Choroid plexus epithelial cell (primary cell): ENCODE results near the gene RNF19B.

ENCODE experiments used
- DNase-seq: peaks from one replicate; pipeline ENCODE4 v3.0.0-alpha.2; 2010; ENCODE audit warnings: low read depth
- H3K4me3 ChIP-seq: 2 replicates; pipeline ENCODE4 v1.5.1; 2011; ENCODE audit warnings: low read depth, mild to moderate bottlenecking, control low read depth, low read length, moderate library complexity
- TF ChIP-seq, protein P1 (sequence below): conservative IDR thresholded peaks from 2 replicates; pipeline ENCODE4 v1.5.1; 2011; ENCODE audit warnings: low read depth, mild to moderate bottlenecking, control low read depth, inconsistent platforms, low read length, moderate library complexity

The RNF19B gene

DNA sequence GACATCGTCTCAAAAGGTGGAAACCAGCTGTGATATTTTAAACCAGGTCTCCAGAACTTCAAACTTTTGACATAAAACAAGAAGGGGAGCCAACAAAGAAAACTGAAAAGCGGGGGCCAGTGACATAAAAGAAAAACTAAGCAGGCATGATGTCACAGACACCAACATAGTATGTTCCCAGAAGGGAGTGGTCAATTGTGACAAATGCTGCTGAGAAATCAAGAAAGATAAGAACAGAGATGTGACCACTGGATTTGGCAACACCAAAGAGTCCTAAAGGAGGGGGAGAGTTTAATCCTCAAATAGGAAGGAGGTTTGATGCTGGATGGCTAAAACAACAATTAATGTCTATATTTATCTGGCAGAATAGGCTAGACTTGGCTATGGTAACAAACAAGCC is 2.3 kb upstream of the RNF19B start:
- TF ChIP-seq, protein P1, sequence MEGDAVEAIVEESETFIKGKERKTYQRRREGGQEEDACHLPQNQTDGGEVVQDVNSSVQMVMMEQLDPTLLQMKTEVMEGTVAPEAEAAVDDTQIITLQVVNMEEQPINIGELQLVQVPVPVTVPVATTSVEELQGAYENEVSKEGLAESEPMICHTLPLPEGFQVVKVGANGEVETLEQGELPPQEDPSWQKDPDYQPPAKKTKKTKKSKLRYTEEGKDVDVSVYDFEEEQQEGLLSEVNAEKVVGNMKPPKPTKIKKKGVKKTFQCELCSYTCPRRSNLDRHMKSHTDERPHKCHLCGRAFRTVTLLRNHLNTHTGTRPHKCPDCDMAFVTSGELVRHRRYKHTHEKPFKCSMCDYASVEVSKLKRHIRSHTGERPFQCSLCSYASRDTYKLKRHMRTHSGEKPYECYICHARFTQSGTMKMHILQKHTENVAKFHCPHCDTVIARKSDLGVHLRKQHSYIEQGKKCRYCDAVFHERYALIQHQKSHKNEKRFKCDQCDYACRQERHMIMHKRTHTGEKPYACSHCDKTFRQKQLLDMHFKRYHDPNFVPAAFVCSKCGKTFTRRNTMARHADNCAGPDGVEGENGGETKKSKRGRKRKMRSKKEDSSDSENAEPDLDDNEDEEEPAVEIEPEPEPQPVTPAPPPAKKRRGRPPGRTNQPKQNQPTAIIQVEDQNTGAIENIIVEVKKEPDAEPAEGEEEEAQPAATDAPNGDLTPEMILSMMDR: no peak
- DNase-seq: no peak

DNA sequence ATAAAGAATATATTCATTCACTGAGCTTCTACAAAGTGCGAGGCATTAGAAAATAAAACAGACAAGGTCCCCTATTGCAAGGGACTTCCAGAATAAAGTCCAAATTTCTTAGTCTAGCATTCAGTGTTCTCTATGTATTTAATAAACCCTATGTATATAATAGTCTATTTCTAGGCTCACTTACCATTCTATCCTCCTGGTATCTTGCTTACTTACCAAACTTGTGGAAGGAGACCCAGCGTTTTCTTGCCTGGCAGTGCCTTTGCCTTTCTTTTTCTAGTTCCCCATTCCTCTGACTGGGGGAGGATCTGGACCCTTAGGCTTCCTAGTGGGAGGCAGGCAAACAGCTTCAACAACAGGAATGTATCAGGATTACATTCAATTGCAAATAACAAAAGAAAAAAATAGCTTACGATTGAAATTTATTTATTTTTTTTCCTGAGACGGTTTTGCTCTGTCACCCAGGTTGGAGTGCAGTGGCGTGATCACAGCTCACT is 690 bp upstream of the RNF19B start:
- peak overlapping the region; percentile 90 for H3K4me3 ChIP-seq
- DNase-seq: no peak
- TF ChIP-seq, protein P1: no peak

More for the DNA sequence above, 2.3 kb upstream of the RNF19B start:
- H3K4me3 ChIP-seq: no peak overlapping the region

DNA sequence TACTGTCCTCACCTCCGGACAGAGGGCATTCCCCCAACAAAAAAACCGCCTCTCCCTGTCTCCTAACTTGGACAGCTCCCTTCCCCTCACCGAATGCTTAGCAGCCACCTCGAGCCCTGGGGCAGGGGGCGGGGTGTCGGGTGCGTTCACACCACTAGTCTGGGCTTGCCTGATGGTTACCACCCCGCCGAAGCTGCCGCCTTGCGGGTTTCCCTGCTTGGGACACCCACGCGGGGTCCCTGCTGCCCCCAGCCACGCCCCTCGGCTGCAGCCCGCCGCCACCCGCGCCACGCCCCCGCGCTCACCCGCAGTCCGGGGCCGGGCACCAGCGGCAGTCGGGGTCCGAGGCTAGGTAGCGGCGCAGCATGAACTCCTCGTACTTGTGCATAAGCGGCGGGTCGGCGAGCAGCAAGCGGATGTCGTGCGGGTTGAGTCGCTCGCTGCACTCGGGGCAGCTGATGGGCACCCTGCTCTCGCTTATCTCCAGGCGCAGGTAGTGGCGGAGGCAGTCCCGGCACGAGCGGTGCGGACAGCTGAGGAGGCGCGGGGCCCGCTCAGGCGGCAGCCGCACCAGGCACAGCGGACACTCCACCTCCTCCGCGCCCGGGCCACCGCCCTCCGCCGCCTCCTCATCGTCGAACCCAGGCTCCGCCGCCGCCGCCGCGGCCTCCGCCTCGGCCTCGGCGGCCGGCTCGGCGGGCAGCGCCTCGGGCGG is 706 bp downstream of the RNF19B start:
- TF ChIP-seq, protein P1: no peak
- peak; percentile 47 for DNase-seq
- peak overlapping the region; percentile 90 for H3K4me3 ChIP-seq

DNA sequence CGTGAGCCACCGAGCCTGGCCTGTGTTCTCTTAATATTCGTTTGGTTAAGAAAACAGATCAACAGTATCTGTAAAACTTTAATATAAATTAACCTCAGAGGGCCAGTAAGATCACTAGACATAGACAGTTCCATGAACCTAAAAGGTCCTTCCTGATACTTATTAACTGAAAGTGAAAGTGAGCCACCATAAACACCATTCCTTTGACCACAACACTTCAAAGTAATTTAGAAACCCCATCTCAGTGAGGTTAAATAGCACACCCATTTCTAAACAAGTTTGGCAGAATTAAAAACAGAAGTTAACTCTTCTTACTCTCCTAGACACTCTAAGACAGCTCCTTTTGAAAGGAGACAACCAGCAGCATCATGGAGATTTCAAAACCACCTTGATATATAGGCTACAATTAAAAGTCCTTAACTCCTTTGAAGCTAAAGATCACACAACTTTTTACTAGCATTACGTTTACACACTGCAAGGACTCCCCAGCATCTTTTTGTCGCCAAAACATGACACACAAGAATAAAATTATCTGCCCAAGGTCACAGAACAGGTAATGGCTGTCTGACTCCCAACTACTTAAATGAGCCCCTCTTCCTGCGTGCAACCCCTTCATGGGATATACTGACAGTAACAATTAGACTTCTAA is 2.2 kb downstream of the RNF19B start:
- TF ChIP-seq, protein P1: no peak
- DNase-seq: peak; percentile 45
- peak overlapping the region; percentile 90 for H3K4me3 ChIP-seq

DNA sequence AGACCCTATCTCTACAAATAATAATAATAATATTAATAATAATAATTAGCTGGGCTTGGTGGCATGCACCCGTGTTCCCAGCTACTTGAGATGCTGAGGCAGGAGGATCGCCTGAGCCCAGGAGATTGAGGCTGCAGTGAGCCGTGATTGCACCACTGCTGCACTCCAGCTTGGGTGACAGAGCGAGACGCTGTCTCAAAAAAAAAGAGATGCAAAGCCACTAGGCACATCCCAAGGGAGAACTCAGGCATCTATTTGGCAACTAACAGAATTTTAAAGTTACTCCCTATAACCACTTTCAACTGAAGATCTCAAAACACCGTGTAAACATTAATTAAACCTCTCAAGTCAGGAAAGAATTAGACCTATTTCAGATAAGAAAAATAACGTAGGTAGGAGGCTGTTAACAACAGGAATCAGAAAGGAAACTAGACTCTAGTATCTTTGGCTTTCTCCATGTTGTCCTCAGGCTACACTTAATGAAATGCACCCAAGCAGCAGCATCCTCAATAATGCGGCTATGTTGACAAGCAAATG is 3.7 kb downstream of the RNF19B start:
- H3K4me3 ChIP-seq: no peak overlapping the region
- no peak for DNase-seq
- TF ChIP-seq, protein P1: no peak

DNA sequence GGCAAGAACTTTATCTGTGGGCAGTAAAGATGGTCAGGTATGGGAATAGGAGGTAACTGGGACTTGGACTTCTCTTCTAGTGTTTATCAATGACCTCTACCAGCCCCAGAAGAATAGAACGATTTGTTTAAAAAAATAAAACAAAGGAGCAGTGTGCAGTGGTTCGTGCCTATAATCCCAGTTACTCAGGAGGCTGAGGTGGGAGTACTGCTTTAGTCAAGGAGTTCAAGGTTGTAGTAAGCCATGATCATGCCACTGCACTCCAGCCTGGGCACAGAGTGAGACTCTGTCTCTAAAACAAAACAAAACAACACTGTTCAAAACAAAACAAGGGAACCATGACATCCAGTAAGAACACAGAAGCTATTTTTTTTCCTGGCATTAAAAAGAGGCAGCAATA is 4.3 kb downstream of the RNF19B start:
- no peak for DNase-seq
- no peak overlapping the region for H3K4me3 ChIP-seq
- TF ChIP-seq, protein P1: no peak
